HG03432 (cell line): ENCODE results near the gene ARID4A.
"Not testable (repeated sequence)": the region's sequence is repeated elsewhere in the genome, so short reads cannot be mapped to it uniquely, and the experiment has no call there.

Experiments used
- ATAC-seq: cut with Tn5 transposase; IDR thresholded peaks from one replicate; pipeline ENCODE4 v1.9.1; 2021; ENCODE audit warnings: mild to moderate bottlenecking, moderate library complexity; ENCODE audit not compliant: unreplicated experiment

The ARID4A gene, protein sequence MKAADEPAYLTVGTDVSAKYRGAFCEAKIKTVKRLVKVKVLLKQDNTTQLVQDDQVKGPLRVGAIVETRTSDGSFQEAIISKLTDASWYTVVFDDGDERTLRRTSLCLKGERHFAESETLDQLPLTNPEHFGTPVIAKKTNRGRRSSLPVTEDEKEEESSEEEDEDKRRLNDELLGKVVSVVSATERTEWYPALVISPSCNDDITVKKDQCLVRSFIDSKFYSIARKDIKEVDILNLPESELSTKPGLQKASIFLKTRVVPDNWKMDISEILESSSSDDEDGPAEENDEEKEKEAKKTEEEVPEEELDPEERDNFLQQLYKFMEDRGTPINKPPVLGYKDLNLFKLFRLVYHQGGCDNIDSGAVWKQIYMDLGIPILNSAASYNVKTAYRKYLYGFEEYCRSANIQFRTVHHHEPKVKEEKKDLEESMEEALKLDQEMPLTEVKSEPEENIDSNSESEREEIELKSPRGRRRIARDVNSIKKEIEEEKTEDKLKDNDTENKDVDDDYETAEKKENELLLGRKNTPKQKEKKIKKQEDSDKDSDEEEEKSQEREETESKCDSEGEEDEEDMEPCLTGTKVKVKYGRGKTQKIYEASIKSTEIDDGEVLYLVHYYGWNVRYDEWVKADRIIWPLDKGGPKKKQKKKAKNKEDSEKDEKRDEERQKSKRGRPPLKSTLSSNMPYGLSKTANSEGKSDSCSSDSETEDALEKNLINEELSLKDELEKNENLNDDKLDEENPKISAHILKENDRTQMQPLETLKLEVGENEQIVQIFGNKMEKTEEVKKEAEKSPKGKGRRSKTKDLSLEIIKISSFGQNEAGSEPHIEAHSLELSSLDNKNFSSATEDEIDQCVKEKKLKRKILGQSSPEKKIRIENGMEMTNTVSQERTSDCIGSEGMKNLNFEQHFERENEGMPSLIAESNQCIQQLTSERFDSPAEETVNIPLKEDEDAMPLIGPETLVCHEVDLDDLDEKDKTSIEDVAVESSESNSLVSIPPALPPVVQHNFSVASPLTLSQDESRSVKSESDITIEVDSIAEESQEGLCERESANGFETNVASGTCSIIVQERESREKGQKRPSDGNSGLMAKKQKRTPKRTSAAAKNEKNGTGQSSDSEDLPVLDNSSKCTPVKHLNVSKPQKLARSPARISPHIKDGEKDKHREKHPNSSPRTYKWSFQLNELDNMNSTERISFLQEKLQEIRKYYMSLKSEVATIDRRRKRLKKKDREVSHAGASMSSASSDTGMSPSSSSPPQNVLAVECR

DNA sequence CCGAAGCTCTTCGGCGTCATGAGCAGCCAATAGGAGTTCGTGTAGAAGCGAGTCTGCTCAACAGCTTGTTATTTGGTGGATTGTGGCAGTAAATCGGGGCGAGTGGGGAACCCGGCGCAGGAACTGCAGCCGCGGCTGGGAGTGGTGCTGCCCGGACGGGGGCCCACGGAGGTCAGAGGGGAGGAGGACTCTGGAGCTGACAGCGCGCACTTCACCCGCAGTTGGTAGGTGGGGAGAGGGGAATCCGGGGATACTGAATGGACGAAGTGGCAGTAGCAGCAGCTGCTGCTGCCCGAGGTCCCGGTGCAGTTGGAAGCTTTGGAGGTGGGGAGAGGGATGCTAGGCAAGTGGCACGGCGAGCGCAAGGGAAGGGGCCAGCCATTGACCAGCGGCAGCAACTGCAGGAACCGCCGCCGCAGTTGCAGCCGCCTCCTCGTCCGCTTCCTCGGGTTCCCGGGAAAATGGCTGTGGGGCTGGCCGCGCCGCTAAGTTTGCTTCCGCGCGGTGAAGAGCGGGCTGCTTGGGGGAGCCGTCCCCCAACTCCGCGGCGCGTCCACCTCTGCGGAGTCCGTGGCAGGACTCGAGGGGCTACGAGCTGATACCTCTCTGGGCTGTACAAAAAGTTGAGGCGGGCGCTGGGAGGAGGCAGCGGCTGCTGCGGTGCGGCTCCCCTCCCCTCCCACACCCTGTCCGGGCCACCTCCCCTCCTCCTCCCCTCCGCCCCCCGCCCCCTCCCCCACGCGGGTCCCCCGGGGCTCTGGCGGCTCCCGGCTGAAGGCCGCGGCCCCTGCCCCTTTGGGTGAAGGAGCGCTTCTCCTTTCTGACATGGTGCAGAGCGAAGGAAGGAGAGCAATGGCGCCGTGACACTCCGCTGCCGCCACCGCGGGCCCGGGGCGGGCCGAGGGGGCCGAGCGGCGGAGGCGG lies at the start of gene ARID4A:
Gene ARID4A (plus strand): TSS at position 79 of the 924 bp plus-strand sequence. CDS start 1,300 bp downstream, outside the sequence.
- peak; percentile 19 for ATAC-seq

DNA sequence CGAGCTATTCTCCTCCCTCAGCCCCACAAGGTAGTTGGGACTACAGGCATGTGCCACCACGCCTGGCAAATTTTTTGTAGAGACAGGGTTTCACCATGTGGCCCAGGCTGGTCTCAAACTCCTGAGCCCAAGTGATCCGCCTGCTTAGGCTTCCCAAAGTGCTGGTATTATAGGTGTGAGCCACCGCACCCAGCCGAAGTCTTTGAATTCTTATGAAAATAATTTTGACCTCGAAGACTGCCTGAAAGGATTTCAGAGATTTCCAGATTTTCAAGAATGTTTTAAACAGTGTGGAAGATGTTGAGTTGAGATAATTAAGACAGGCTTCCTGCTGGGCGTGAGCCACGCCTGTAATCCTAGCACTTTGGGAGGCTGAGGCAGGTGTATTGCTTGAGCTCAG lies 48.7 kb upstream of the ARID4A start:
- ATAC-seq: no peak

DNA sequence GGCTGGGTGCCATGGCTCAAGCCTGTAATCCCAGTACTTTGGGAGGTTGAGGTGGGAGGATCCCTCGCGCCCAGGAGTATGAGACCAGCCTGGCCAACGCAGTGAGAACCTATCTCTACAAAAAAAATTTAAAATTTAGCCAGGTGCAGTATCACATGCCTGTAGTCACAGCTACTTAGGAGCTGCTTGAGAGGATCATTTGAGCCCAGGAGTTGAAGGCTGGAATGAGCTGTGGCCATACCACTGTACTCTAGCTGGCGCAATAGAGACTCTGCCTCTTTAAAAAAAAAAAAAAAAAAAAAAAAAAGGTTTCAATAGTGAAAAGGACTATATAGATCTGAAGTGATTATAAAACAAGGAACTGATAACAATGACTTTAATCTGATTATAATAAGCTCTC lies 40.2 kb upstream of the ARID4A start:
- ATAC-seq: no peak

DNA sequence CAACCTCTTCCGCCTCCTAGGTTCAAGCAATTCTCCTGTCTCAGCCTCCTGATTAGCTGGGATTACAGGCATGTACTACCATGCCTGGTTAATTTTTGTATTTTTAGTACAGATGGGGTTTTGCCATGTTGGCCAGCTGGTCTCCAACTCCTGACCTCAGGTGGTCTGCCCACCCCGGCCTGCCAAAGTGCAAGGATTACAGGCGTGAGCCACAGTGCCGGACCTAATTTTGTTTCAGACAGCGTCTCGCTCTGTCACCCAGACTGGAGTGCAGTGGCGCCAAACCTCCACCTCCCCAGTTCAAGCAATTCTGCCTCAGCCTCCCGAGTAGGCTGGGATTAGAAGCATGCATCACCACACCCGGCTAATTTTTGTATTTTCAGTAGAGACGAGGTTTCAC lies 36.4 kb upstream of the ARID4A start:
- not testable (repeated sequence) for ATAC-seq

DNA sequence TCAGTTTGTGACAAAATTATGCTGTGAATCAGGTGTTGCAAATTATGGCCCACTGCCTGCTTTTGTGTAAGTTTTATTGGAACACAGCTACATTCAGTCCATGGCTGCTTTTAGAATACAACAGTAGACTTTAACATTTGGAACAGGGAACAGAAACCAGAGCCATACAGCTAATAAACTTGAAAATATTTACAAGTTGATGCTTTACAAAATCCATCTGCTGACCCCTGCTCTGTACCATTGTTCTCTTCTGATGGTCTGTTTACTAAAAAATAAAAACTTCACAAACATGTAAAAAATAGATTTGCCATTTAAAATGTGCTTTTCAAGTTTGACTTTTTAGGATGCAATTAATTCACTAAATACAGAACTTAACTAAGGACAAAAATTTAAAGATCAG lies 33.0 kb upstream of the ARID4A start:
- no peak for ATAC-seq

DNA sequence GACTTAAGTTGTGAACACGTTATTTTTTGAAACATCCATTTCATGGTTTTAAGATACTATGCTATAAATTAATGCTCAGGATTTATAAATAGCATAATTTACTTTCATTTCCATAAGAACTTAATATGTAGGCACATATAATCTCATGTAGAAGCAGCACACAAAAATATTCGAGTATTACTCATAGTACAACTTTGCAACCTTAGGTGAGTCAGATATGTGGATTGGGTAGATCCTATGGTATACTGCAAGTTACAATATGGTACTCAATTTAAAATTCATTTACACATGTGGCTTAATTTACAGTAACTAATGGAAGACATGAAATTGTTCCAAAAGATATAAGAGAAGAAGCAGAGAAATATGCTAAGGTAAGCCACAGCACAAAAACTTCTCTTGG lies 27.7 kb upstream of the ARID4A start:
- ATAC-seq: no peak

DNA sequence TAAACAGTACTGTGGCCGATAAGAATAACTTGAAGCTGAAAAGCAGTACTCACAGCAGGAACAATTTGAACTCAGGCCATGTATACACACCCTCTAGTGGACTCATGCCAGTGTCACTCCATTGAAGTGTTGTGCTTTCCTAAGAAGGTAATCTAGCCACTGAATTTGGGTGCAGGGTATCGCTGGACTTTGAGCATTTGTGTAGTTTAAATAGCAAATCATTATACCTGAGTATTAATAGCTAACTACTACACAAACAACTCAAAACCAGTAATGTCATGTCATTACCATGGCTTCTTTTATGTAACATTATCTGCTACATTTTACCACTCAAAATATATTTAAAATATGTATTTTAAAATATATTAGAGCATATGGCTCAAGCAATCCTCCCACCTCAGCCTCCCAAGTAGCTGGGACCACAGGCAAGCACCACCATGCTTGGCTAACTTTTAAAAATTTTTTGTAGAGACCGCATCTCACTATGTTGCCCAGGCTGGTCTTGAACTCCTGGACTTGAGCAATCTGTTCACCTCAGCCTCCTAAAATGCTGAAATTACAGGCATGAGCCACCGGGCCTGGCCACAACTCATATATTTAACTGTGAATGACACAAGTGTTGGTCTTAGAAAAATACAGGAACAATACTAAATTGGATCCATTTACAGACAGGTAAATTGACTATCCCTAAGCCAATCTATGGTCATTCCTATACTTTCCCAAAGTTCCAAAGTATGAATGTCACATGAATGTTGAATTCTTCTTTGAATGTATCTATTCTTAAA lies 25.6 kb upstream of the ARID4A start:
- ATAC-seq: no peak

DNA sequence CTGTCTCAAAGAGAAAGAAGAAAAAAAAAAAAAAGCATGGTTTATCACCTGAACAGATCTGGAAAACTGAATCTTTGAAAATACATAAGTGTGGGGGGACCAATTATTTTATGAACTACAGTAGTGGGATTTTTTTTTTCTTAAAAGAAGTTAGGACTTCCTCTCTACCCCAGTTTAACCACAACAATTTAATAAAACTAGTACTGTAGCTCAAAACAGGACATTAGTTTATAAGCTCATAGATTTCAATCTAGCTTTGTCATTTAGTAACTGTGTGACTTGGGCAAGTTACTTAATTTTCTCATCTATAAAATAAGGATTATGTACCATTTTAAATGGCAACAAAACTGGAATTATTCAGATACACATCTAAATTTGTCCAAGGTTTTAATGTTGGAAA lies 23.5 kb upstream of the ARID4A start:
- no peak for ATAC-seq

DNA sequence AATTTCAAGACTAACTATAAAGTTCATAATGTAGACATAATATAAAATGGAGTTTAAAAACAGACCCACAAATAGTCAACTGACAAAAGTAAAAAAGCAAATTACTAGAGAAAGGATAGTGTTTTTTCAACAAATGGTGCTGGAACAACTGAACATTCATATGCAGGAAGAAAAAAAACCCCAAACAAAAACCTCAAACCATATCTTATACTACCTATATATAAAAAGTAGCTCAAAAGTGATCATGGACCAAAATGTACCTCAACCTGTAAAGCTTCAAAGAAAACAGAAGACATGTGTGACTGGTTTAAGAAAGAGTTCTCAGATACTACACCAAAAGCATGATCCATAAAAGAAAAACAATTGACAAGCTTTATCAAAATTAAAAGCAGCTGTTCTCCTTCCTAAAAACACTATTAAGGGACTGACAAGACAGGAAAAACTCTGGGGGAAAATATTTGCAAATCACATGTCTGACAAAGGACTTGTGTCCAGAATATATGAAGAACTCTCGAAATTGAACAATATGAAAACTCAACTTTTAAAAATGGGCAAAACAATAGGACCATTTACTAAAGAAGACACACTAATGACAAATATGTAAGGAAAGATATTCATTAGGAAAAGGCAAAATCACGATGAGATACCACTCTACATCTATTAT lies 22.7 kb upstream of the ARID4A start:
- no peak for ATAC-seq

DNA sequence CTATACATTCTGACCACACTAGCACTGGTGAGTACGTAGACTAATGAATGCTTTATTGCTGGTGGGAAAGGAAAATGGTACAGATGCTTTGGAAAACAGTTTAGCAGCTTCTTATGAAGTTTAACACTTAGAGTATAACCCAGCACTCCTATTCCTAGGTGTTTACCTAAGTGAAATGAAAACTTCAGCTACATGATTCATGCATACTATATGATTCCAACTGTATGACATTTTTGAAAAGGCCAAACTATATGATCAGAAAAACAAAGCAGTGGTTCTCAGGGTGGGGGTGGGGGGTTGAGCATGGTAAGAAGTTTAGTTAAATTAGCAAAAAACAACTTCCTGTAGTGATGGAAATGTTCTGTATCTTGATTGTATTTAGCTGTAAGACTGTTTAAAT lies 22.1 kb upstream of the ARID4A start:
- ATAC-seq: no peak

DNA sequence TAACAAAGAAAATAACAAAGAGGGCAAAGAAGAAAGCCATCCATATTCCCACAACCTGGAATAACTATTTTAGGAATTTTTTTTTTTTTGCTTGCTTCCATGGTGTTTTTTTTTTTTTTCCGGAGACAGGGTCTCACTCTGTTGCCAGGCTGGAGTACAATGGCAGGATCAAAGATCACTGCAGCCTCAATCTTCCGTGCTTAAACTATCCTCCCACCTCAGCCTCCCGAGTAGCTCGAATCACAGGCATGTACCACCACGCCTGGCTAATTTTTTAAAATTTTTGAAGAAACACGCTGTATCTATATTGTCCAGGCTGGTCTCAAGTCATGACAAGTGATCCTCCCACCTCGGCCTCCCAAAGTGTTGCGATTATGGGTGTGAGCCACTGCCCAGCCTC lies 20.2 kb upstream of the ARID4A start:
- ATAC-seq: no peak

DNA sequence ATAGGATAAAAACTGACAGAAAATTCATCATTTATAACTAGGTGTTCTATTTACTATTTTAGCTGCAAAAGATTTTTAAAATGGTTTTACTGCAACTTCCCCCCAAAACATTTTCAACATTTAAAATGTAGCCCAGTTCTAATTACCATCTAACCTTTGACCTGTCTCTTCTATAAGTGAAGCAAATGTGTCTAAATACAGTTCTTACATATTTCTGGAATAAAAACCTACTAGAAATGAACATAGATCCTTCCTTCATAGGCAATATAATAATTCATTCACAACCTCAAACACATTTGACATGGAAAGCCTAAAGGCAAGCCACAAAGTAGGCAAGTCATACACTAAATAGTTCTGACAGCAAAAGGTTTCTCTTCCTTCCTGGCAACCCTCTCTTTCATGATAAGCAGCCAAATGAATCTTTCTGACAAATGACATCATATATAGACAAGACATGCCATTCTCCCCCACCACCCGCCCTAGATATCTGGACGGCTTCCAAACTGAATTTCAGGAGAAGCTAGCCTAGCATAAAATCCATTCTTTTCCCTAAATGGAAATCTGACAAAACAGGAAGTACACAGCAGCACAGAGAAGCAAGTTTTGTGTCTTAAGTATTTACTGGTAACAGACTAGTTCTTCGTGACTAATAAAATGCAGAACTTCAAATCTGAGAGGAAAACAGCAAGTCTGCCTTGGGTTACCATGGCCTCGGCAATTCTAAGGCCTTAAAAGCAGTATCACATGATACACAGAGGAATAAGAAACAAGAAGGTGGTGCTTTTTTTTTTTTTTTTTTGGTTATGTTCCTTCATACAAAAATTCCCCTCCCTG lies 17.2 kb upstream of the ARID4A start:
- ATAC-seq: peak; percentile 78

DNA sequence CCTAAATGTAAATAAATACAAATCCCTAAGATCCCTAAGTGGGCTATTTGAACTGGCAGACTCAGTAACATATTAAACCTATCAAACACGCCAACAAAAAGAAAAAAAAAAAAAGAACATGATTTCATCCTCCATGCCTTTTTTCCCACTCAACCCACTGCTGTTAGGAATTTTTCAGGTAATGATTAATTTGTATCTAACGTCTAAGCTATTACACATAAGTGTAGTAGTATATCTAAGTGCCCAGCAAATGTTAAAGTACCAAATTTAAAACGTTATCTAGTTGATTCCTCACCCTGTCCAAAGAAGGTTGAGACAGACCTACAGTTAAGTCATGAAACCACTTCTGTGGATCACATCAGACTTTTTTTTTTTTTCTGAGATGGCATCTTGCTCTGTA lies 16.4 kb upstream of the ARID4A start:
- no peak for ATAC-seq

DNA sequence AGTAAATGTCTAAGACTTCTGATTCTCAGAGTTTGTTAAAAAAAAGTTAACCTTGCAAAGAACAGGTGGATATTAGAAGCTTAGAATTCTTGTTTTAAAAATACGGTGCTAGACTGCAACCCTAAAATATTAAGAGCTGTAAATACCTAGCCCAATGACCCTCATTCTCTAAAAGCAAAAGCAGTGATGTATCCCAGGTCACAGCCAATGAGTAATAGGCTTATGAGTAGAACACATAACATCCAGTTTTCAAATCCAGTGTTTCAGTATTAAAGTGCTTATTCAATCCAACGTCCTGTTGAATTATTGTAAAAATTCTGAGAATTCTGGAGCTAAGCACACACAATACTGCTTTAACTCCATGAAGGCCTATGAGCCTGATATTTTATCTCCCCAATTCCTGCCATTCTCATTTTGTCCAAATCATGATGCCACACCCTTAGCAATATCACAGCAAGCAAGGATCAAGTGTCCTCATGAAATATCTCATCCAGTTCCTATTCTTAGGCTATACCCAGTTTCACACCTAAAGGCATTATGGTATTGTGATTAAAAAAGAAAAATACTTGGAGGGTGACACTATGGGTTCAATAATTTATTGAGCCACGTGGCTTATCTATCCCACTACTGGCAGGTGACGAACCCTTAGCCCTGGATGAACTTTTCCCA lies 15.3 kb upstream of the ARID4A start:
- no peak for ATAC-seq

DNA sequence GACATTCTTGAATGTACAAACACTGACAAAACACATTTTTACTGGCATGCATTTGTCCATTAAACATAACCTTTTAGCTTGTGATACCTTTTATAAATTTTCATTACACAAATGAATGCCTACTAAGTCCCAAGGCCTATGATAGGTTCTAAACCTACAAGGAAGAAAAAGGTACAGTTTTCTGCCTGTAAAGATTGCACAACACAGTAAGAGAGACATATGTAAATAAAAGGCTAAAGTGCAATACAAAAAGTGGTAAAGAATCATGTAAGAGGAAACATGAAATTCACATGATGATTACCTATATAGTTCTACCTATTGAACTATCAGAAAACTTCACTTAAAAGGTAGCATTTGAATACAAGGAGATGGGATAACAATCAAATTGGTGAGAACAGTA lies 14.6 kb upstream of the ARID4A start:
- no peak for ATAC-seq

DNA sequence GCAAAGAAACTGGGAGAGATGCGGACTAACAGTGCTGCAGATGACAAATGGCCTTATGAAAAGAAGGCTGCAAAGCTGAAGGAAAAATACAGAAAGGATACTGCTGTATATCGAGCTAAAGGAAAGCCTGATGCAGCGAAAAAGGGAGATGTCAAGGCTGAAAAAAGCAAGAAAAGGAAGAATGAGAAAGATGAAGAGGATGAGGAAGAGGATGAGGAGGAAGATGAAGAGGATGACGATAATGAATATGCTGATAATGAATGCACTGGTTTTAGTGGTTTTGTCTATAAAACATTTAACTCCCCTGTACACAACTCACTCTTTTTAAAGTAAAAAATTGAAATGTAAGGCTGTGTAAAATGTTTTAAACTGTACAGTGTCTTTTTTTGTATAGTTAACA lies 13.2 kb upstream of the ARID4A start:
- no peak for ATAC-seq

DNA sequence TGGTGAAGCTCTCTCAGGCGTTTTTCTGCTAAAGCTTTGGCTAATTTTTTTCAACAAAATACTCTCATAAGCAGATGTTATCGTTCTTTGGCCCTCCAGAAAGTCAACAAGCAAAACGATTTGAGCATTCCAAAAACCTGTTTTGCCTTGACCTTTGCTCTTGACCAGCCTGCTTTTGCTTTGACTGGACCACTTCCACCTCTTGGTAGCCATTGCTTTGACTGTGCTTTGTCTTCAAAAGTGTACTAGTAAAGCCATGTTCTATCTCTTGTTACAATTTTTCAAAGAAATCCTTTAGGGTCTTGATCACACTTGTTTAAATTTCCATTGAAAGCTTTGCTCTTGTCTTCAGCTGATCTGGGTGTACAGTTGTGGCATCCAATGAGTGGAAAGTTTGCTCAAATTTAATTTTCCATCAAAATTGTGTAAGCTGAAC lies 10.7 kb upstream of the ARID4A start:
- no peak for ATAC-seq
